Left ventricle myocardium inferior (tissue), 1 donor: ENCODE results near the gene FMC1. TPM values are rescaled to one million over a fixed set of nuclear protein-coding genes. Genes with fewer than 3 reads are reported as not detected.
"Not testable (repeated sequence)": the region's sequence is repeated elsewhere in the genome, so short reads cannot be mapped to it uniquely, and the experiment has no call there.

Experiments used
- DNase-seq: peaks from one replicate; pipeline ENCODE4 v3.0.0-alpha.2; 2020
- H3K27ac ChIP-seq: fragments of 200-600 bp; replicated peaks from 2 replicates; pipeline ENCODE4 v1.8.0; 2021
- H3K27me3 ChIP-seq: fragments of 200-600 bp; 2 replicates; pipeline ENCODE4 v1.8.0; 2021; ENCODE audit warnings: low read depth
- H3K36me3 ChIP-seq: fragments of 200-600 bp; 2 replicates; pipeline ENCODE4 v1.8.0; 2021
- H3K4me1 ChIP-seq: fragments of 200-600 bp; 2 replicates; pipeline ENCODE4 v1.8.0; 2021
- H3K4me3 ChIP-seq: fragments of 200-600 bp; 2 replicates; pipeline ENCODE4 v1.8.0; 2021; ENCODE audit warnings: mild to moderate bottlenecking, moderate library complexity
- H3K9me3 ChIP-seq: fragments of 200-600 bp; replicated peaks from 2 replicates; pipeline ENCODE4 v1.8.0; 2021
- CTCF ChIP-seq: fragments of 200-600 bp; IDR thresholded peaks from 2 replicates; pipeline ENCODE4 v1.8.0; 2021; ENCODE audit warnings: antibody characterized with exemption, mild to moderate bottlenecking, borderline replicate concordance
- intact Hi-C: fragments of 100-400 bp; cut with micrococcal nuclease; formaldehyde crosslinking; loops from one replicate; pipeline ENCODE4 v1.11.0; 2022
- total RNA-seq: library from RNA; stranded (reverse); fragmentation: NEBNext Ultra II Directional; extraction: Animal tissue kit (Norgen Biotek cat#: 25700); gene quantifications from one replicate; pipeline ENCODE4 v1.2.1, GENCODE V29; 2021
- donor health status: DM: no; HTN: yes; CAD: no; lungs with severe emphysema.

Gene FMC1
- total RNA-seq, 1 donor from 2014 or later, result 49.0 TPM

GRCh38 chr7:139321071-139321745, 19.9 kb upstream of the FMC1 start:
- TF ChIP-seq CTCF, result no peak
- DNase-seq, result no peak
- H3K27ac ChIP-seq, result no peak overlapping the region

GRCh38 chr7:139324709-139325108, 16.4 kb upstream of the FMC1 start:
- H3K36me3 ChIP-seq, H3K27ac ChIP-seq, H3K9me3 ChIP-seq, DNase-seq, H3K4me3 ChIP-seq, intact Hi-C loops, H3K4me1 ChIP-seq, H3K27me3 ChIP-seq: not testable (repeated sequence)

More at GRCh38 chr7:139321071-139321745, 19.9 kb upstream of the FMC1 start:
- no peaks in the 10 kb centered on the region for H3K27me3 ChIP-seq
- no peaks in the 10 kb centered on the region for H3K4me1 ChIP-seq
- no peak overlapping the region for H3K4me3 ChIP-seq
- H3K36me3 ChIP-seq, result no peaks in the 10 kb centered on the region
- no peaks in the 10 kb centered on the region for H3K9me3 ChIP-seq
- intact Hi-C loops, result no loop called here

- no peak overlapping the region for H3K4me3 ChIP-seq
- no peak for TF ChIP-seq CTCF
- no peaks in the 10 kb centered on the region for H3K4me1 ChIP-seq
- no peak overlapping the region for H3K27ac ChIP-seq
- H3K36me3 ChIP-seq, result no peaks in the 10 kb centered on the region
- no peak for DNase-seq
- no peaks in the 10 kb centered on the region for H3K9me3 ChIP-seq
- no peaks in the 10 kb centered on the region for H3K27me3 ChIP-seq
- intact Hi-C loops, result no loop called here
Observed at GRCh38 chr7:139328375-139328774, 12.8 kb upstream of the FMC1 start.

- H3K9me3 ChIP-seq, result no peaks in the 10 kb centered on the region
- intact Hi-C loops, result no loop called here
- H3K36me3 ChIP-seq, result no peaks in the 10 kb centered on the region
- no peak overlapping the region for H3K4me3 ChIP-seq
- no peaks in the 10 kb centered on the region for H3K4me1 ChIP-seq
- H3K27ac ChIP-seq, result no peak overlapping the region
- H3K27me3 ChIP-seq, result no peaks in the 10 kb centered on the region
- no peak for TF ChIP-seq CTCF
- DNase-seq, result no peak
Observed at GRCh38 chr7:139329119-139329518, 12.0 kb upstream of the FMC1 start.

GRCh38 chr7:139330333-139331030, 10.7 kb upstream of the FMC1 start:
- TF ChIP-seq CTCF, result no peak
- H3K27me3 ChIP-seq, result no peaks in the 10 kb centered on the region
- no peak for DNase-seq
- H3K4me1 ChIP-seq, result no peaks in the 10 kb centered on the region
- intact Hi-C loops, result no loop called here
- H3K9me3 ChIP-seq, result no peaks in the 10 kb centered on the region
- H3K27ac ChIP-seq, result no peak overlapping the region
- no peak overlapping the region for H3K4me3 ChIP-seq
- no peaks in the 10 kb centered on the region for H3K36me3 ChIP-seq

- no peaks in the 10 kb centered on the region for H3K4me1 ChIP-seq
- H3K27me3 ChIP-seq, result no peaks in the 10 kb centered on the region
- TF ChIP-seq CTCF, result no peak
- H3K36me3 ChIP-seq, result no peaks in the 10 kb centered on the region
- DNase-seq, result no peak
- no peaks in the 10 kb centered on the region for H3K9me3 ChIP-seq
- no peak overlapping the region for H3K27ac ChIP-seq
- H3K4me3 ChIP-seq, result no peak overlapping the region
- intact Hi-C loops, result no loop called here
Observed at GRCh38 chr7:139332697-139333359, 8.3 kb upstream of the FMC1 start.

GRCh38 chr7:139333443-139333842, 7.7 kb upstream of the FMC1 start:
- DNase-seq, intact Hi-C loops, H3K27me3 ChIP-seq: not testable (repeated sequence)

More at GRCh38 chr7:139333443-139333842, 7.7 kb upstream of the FMC1 start:
- H3K9me3 ChIP-seq, H3K4me1 ChIP-seq, H3K27ac ChIP-seq, H3K36me3 ChIP-seq, H3K4me3 ChIP-seq: not testable (repeated sequence)
